GM23338 (cell line): ENCODE measurements around the gene DCPS.
"Not testable (repeated sequence)": the region's sequence is repeated elsewhere in the genome, so short reads cannot be mapped to it uniquely, and the experiment has no call there.

ENCODE experiments used
- POLR2AphosphoS5 ChIP-seq: IDR thresholded peaks from 2 replicates; pipeline ENCODE4 v1.6.1; 2016; ENCODE audit warnings: antibody characterized with exemption, low read depth
- TF ChIP-seq, protein P1 (sequence below), 2 experiments: fragments of 200-600 bp in 1 of 2; sonication (generic) in 1 of 2; conservative IDR thresholded peaks; 2 replicates each; pipeline versions ENCODE4 v1.5.1 to v1.6.1; 2016 to 2017; ENCODE audit warnings: antibody characterized with exemption in 2 of 2, low read depth in 2 of 2, mild to moderate bottlenecking in 2 of 2, moderate library complexity in 1 of 2

GRCh38 chr11:126346946-126347345 lies 43.1 kb downstream of the DCPS start:
- TF ChIP-seq, protein P1, sequence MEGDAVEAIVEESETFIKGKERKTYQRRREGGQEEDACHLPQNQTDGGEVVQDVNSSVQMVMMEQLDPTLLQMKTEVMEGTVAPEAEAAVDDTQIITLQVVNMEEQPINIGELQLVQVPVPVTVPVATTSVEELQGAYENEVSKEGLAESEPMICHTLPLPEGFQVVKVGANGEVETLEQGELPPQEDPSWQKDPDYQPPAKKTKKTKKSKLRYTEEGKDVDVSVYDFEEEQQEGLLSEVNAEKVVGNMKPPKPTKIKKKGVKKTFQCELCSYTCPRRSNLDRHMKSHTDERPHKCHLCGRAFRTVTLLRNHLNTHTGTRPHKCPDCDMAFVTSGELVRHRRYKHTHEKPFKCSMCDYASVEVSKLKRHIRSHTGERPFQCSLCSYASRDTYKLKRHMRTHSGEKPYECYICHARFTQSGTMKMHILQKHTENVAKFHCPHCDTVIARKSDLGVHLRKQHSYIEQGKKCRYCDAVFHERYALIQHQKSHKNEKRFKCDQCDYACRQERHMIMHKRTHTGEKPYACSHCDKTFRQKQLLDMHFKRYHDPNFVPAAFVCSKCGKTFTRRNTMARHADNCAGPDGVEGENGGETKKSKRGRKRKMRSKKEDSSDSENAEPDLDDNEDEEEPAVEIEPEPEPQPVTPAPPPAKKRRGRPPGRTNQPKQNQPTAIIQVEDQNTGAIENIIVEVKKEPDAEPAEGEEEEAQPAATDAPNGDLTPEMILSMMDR (conservative IDR thresholded peaks at IDR 0.05; ENCODE audit: low read depth in 2 of 2), result not testable (repeated sequence)
- TF ChIP-seq POLR2AphosphoS5, result not testable (repeated sequence)
